Measurements from ENCODE around the gene KCNJ10.

GRCh38 chr1:159968901-159969300 is 101.1 kb downstream of the KCNJ10 start:
- no peak for TF ChIP-seq CTCF (IDR thresholded peaks at IDR 0.05)
- TF ChIP-seq TCF7L2 (IDR thresholded peaks at IDR 0.05; ENCODE audit: low read depth, low read length) = no peak
- TF ChIP-seq SIN3A (IDR thresholded peaks at IDR 0.05; ENCODE audit: borderline replicate concordance, insufficient read depth, low read depth, low read length) = no peak
